SJSA1 (cell line): Measurements from ENCODE around the gene UBE2R2. TPM values are rescaled to one million over a fixed set of nuclear protein-coding genes. Genes with fewer than 3 reads are reported as not detected.
"Not testable (repeated sequence)": the region's sequence is repeated elsewhere in the genome, so short reads cannot be mapped to it uniquely, and the experiment has no call there.

Experiments used
- DNase-seq, 2 experiments: peaks; one replicate each; pipeline ENCODE4 v3.0.0-alpha.2; 2015 to 2020; ENCODE audit warnings: low spot score in 2 of 2, low read depth in 1 of 2
- H3K27ac ChIP-seq: fragments of 250-450 bp; sonication (Bioruptor Pico); 2 replicates; pipeline ENCODE4 v1.5.1; 2020; ENCODE audit warnings: mild to moderate bottlenecking, moderate library complexity
- H3K27me3 ChIP-seq: fragments of 250-450 bp; sonication (Bioruptor Pico); replicated peaks from 2 replicates; pipeline ENCODE4 v1.5.1; 2020; ENCODE audit warnings: mild to moderate bottlenecking, moderate library complexity
- H3K36me3 ChIP-seq: fragments of 250-450 bp; sonication (Bioruptor Pico); 2 replicates; pipeline ENCODE4 v1.5.1; 2020; ENCODE audit warnings: mild to moderate bottlenecking
- H3K4me1 ChIP-seq: fragments of 250-450 bp; sonication (Bioruptor Pico); replicated peaks from 2 replicates; pipeline ENCODE4 v1.6.1; 2021; ENCODE audit warnings: mild to moderate bottlenecking
- H3K4me3 ChIP-seq: fragments of 250-450 bp; sonication (Bioruptor Pico); 2 replicates; pipeline ENCODE4 v1.5.1; 2020; ENCODE audit warnings: mild to moderate bottlenecking
- H3K9me3 ChIP-seq: fragments of 250-450 bp; sonication (Bioruptor Pico); replicated peaks from 2 replicates; pipeline ENCODE4 v1.5.1; 2020; ENCODE audit warnings: mild to moderate bottlenecking
- total RNA-seq: library from RNA; depleted of rRNA; stranded (reverse); fragments of >200 nt; shearing (Covaris generic); gene quantifications from 2 replicates; pipeline ENCODE4 v1.2.3, GENCODE V29; 2014

The UBE2R2 gene
- total RNA-seq, 1 experiment from 2014 or later, result 11.8 TPM

DNA sequence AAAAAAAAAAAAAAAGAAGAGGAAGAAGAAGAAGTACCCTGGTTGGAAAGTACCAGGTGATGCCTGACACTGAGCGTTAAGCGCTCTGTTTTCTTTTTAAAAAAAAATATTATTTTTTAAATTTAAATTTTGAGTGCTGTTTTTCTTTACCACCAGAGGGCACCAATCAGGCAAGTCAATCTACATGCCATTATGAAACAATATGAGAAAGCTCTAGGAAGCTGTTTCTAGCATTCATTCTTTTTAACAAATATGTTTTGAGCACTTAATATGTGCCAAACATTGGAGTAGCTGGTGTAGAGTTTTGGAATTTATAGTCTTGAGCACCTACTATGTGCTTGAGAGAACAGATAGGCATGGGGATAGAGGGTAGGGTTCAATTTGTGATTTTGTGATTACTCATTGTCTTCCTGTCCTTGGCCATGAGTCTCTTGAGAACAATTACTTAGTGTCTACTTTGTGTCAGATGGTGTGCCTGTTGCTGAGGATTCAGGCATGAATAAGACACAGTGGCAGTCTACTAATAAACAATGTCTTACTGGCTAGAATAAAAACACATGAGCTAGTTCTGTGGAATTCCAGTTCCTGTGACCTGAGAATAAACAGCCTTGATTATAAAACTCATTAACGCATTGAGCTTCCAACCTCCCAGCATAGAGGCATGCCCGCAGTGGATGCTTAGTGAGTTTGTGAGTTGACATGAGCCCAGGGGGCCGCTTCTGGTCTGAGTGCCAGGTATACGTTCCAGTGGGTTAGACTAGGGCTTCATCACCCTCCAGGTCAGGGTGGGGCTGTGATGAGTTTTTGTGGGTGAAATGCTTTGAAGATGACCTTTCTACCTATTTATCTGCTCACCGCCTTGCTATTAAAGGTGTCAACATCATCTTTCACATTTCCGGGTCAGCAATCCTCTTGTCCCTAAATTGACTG lies 3.0 kb upstream of the UBE2R2 start:
- H3K4me1 ChIP-seq, result peaks cover 23% of the 10 kb centered on the region
- peaks cover 5% of the 10 kb centered on the region; the same call in 1 of the 2 replicates for H3K36me3 ChIP-seq
- no peak overlapping the region for H3K4me3 ChIP-seq
- H3K27ac ChIP-seq, result peak overlapping the region; percentile 79
- no peaks in the 10 kb centered on the region for H3K9me3 ChIP-seq
- H3K27me3 ChIP-seq, result no peaks in the 10 kb centered on the region
- peak; percentile 56 to 85 for DNase-seq

- peaks cover 5% of the 10 kb centered on the region; the same call in 1 of the 2 replicates for H3K36me3 ChIP-seq
- no peak overlapping the region; the same call in 1 of the 2 replicates for H3K27ac ChIP-seq
- peaks cover 30% of the 10 kb centered on the region for H3K4me1 ChIP-seq
- no peak overlapping the region for H3K4me3 ChIP-seq
- no peak for DNase-seq
- H3K9me3 ChIP-seq, result no peaks in the 10 kb centered on the region
- H3K27me3 ChIP-seq, result no peaks in the 10 kb centered on the region
Measured at GRCh38 chr9:33815781-33816180, 1.2 kb upstream of the UBE2R2 start.

DNA sequence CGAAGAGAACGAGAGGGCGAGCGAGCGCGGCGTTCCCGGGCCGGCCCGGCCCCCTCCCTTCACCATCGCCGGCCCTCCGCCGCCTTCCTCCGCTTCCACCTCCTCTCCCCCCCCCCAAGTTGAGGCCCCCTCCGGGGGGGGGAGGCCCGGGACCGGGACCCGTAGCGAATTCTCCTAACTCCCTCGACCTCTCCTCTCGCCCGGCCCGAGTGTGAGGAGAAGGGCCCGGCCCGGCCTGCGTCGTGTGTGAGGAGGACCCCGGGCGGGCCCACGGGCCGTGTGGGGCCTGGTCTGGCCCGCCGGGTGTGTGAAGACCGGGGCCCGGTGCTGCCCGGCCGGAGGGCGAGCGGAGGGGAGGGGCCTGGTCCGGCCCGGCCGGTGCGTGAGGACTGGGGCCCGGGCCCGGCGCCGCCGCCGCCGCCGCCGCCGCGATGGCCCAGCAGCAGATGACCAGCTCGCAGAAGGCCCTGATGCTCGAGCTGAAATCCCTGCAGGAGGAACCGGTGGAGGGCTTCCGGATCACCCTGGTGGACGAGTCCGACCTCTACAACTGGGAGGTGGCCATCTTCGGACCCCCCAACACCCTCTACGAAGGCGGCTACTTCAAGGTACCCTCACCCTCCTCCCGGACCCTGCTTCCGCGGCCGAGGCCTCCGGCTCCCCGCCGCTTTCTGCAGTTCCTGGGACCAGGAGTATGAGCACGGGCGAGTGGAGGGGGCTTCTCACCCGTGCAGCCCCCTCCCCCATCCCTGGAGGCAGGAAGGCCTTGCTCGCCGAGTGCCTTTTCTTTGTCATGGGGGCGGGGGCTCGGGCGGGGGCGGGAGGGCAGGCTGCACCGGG lies 587 bp downstream of the UBE2R2 start:
- no peaks in the 10 kb centered on the region for H3K27me3 ChIP-seq
- DNase-seq, result peak; percentile 67 to 68
- peak overlapping the region; percentile 88 for H3K4me3 ChIP-seq
- no peaks in the 10 kb centered on the region for H3K9me3 ChIP-seq
- H3K36me3 ChIP-seq, result peaks cover 5% of the 10 kb centered on the region; the same call in 1 of the 2 replicates
- peaks cover 30% of the 10 kb centered on the region for H3K4me1 ChIP-seq
- peak overlapping the region; percentile 90 for H3K27ac ChIP-seq

GRCh38 chr9:33818167-33818846 lies 1.3 kb downstream of the UBE2R2 start:
- peak in 1 of 2 experiments; percentile 3 for DNase-seq
- Histone ChIP-seq H3K36me3 (peaks cover 5% of the 10 kb centered on the region; the same call in 1 of the 2 replicates), H3K27me3 (no peaks in the 10 kb centered on the region), H3K4me1 (peaks cover 30% of the 10 kb centered on the region), H3K27ac (peak overlapping the region; percentile 32; the same call in 1 of the 2 replicates), H3K9me3 (no peaks in the 10 kb centered on the region), H3K4me3 (peak overlapping the region; percentile 88)

DNA sequence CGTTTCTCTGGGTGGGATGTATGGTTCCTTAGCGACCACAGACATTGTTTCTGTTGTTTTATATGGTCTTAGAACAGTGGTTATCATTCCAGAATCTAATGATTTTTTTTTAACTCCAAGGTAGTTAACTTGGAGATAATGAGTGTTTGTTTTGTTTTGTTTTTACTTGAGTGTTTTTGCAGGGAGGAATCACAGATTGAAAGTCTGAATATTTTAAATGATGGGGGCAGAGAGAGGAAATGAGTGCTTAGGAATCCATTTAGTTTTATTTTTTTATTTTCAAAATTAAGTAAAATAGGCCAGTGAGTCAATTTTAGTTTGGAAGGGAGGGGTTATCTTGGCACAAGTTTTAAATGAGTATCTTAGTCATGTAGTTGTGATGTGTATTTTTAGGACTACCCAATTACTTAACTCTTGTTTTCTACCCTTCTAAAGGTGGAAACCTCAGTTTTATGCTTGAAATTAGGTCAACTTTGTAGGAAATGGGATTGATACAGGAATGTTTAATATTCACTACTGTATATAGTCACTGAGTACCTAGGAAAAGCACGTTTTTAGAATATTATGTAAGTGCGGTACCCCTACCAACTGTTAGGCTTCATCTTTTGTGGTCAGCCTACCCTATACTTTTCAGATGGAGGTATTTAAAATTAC lies 2.0 kb downstream of the UBE2R2 start:
- H3K4me1 ChIP-seq, result peaks cover 30% of the 10 kb centered on the region
- H3K9me3 ChIP-seq, result no peaks in the 10 kb centered on the region
- no peaks in the 10 kb centered on the region for H3K27me3 ChIP-seq
- peak overlapping the region; percentile 32; the same call in 1 of the 2 replicates for H3K27ac ChIP-seq
- peak overlapping the region; percentile 88 for H3K4me3 ChIP-seq
- peaks cover 5% of the 10 kb centered on the region; the same call in 1 of the 2 replicates for H3K36me3 ChIP-seq
- DNase-seq, result peak in 1 of 2 experiments; percentile 3

- no peaks in the 10 kb centered on the region for H3K9me3 ChIP-seq
- DNase-seq, result no peak
- H3K36me3 ChIP-seq, result peaks cover 5% of the 10 kb centered on the region; the same call in 1 of the 2 replicates
- no peaks in the 10 kb centered on the region for H3K27me3 ChIP-seq
- H3K4me1 ChIP-seq, result peaks cover 18% of the 10 kb centered on the region
- H3K27ac ChIP-seq, result no peak overlapping the region
- no peak overlapping the region for H3K4me3 ChIP-seq
Measured at GRCh38 chr9:33820231-33820745, 3.3 kb downstream of the UBE2R2 start.

DNA sequence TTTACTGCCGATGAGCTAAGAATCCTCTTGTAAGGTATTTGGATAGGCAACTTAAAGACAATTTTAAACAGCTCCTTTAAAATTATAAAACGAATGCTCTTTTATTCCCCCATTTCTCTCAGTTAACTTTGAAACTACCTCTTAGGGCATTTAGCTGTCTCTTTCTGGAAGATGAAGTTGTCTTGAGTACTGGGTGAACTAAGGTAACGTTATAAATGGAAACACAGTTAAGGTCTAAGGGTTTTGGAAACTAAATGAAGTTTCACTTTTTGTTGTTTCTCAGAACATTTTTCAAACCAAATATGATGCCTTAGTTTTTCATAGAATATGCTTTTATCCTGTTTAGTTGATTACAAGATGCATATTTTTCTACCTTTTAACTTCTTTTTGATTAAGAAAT lies 6.8 kb downstream of the UBE2R2 start:
- no peak for DNase-seq
- Histone ChIP-seq H3K27ac (no peak overlapping the region), H3K9me3 (no peaks in the 10 kb centered on the region), H3K4me3 (no peak overlapping the region), H3K36me3 (no peaks in the 10 kb centered on the region), H3K27me3 (no peaks in the 10 kb centered on the region), H3K4me1 (peaks cover 7% of the 10 kb centered on the region; the same call in 1 of the 2 replicates)

DNA sequence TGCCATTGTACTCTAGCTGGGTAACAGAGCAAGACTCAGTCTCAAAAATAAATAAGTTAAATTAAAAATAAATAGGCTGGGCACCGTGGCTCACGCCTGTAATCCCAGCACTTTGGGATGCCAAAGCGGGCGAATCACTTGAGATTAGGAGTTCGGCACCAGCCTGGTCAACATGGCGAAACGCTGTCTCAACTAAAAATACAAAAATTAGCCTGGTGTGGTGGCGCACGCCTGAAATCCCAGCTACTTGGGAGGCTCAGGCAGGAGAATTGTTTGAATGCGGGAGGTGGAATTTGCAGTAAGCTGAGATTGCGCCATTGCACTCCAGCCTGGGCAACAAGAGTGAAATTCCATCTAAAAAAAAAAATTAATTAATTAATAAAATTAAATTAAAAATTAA lies 10.3 kb downstream of the UBE2R2 start:
- H3K4me3 ChIP-seq, DNase-seq, H3K4me1 ChIP-seq, H3K36me3 ChIP-seq, H3K27ac ChIP-seq, H3K27me3 ChIP-seq, H3K9me3 ChIP-seq: not testable (repeated sequence)

DNA sequence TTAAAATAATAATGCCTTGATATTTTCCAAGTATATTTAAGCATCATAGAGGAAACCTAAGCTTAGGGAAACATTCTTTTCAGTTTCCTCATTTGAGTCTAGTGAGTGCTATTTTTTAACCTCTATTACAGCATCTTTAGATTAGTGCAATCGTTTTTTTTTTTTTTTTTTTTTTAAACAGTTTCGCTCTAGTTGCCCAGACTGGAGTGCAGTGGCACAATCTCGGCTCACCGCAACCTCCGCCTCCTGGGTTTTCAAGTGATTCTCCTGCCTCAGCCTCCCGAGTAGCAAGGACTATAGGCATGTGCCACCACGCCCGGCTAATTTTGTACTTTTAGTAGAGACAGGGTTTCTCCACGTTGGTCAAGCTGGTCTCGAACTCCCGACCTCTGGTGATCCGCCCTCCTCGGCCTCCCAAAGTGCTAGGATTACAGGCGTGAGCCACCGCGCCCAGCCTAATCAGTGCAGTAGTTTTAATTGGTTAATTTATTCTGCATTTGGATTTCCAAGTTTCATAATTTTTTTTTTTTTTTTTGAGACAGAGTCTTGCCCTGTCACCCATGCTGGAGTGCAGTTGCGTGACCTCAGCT lies 12.8 kb downstream of the UBE2R2 start:
- H3K27me3 ChIP-seq, H3K27ac ChIP-seq, H3K9me3 ChIP-seq, H3K4me1 ChIP-seq, H3K36me3 ChIP-seq, DNase-seq, H3K4me3 ChIP-seq: not testable (repeated sequence)

- Histone ChIP-seq H3K36me3 (no peaks in the 10 kb centered on the region), H3K4me1 (no peaks in the 10 kb centered on the region), H3K9me3 (no peaks in the 10 kb centered on the region), H3K27me3 (no peaks in the 10 kb centered on the region), H3K27ac (no peak overlapping the region), H3K4me3 (no peak overlapping the region)
- DNase-seq, result no peak
Measured at GRCh38 chr9:33835625-33836260, 18.8 kb downstream of the UBE2R2 start.

- H3K9me3 ChIP-seq, H3K4me1 ChIP-seq, H3K27ac ChIP-seq, DNase-seq, H3K27me3 ChIP-seq, H3K36me3 ChIP-seq, H3K4me3 ChIP-seq: not testable (repeated sequence)
Measured at GRCh38 chr9:33836261-33836660, 19.3 kb downstream of the UBE2R2 start.

DNA sequence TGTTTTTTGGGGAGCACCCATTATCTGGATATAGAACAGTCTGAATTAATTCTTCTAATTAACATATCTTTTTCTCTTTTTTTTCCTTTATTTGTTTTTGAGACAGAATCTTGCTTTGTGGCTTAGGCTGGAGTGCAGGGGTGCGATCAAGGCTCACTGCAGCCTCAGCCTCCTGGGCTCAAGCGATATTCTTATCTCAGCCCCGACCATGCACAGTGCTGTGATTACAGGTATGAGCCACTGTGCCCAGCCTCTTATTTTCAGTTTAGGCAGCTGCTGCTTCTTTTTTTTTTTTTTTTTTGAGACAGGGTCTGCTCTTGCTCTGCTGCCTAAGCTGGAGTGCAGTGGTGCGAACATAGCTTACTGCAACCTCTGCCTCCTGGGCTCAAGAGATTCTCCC lies 20.2 kb downstream of the UBE2R2 start:
- no peaks in the 10 kb centered on the region for H3K27me3 ChIP-seq
- H3K4me1 ChIP-seq, result no peaks in the 10 kb centered on the region
- H3K9me3 ChIP-seq, result no peaks in the 10 kb centered on the region
- DNase-seq, result no peak
- H3K27ac ChIP-seq, result no peak overlapping the region
- no peak overlapping the region for H3K4me3 ChIP-seq
- H3K36me3 ChIP-seq, result no peaks in the 10 kb centered on the region
